Measurements from ENCODE around the gene UGT1A10.

The UGT1A10 gene

GRCh38 chr2:233758849-233759248 is 122.6 kb downstream of the UGT1A10 start:
- DNase-seq (ENCODE audit: low spot score): no peak
- in situ Hi-C loops (cut with MboI; ENCODE audit: low sequenced_read_pairs, unreplicated experiment): no loop called here
- TF ChIP-seq CTCF (IDR thresholded peaks at IDR 0.05; ENCODE audit: borderline replicate concordance, control extremely low read depth, extremely low read depth, insufficient read depth, missing control alignments): no peak

- in situ Hi-C loops (cut with MboI; ENCODE audit: low sequenced_read_pairs, unreplicated experiment): no loop called here
- no peak for DNase-seq (ENCODE audit: low spot score)
- no peak for TF ChIP-seq CTCF (IDR thresholded peaks at IDR 0.05; ENCODE audit: borderline replicate concordance, control extremely low read depth, extremely low read depth, insufficient read depth, missing control alignments)
Observed at GRCh38 chr2:233760043-233760442, 123.8 kb downstream of the UGT1A10 start, which contains the start of gene UGT1A1. UGT1A1 (plus strand) TSS chr2:233760270; CDS start chr2:233760288, 18 bp downstream.

GRCh38 chr2:233761040-233761769 is 125.0 kb downstream of the UGT1A10 start:
- in situ Hi-C loops (cut with MboI; ENCODE audit: low sequenced_read_pairs, unreplicated experiment): no loop called here
- DNase-seq (ENCODE audit: low spot score): no peak
- TF ChIP-seq CTCF (IDR thresholded peaks at IDR 0.05; ENCODE audit: borderline replicate concordance, control extremely low read depth, extremely low read depth, insufficient read depth, missing control alignments): no peak

GRCh38 chr2:233764264-233764663 is 128.0 kb downstream of the UGT1A10 start:
- in situ Hi-C loops (cut with MboI; ENCODE audit: low sequenced_read_pairs, unreplicated experiment): no loop called here
- no peak for DNase-seq (ENCODE audit: low spot score)
- TF ChIP-seq CTCF (IDR thresholded peaks at IDR 0.05; ENCODE audit: borderline replicate concordance, control extremely low read depth, extremely low read depth, insufficient read depth, missing control alignments): no peak

- no peak for TF ChIP-seq CTCF (IDR thresholded peaks at IDR 0.05; ENCODE audit: borderline replicate concordance, control extremely low read depth, extremely low read depth, insufficient read depth, missing control alignments)
- no peak for DNase-seq (ENCODE audit: low spot score)
- in situ Hi-C loops (cut with MboI; ENCODE audit: low sequenced_read_pairs, unreplicated experiment): no loop called here
Observed at GRCh38 chr2:233764761-233765160, 128.5 kb downstream of the UGT1A10 start.

GRCh38 chr2:233766416-233766815 is 130.2 kb downstream of the UGT1A10 start:
- TF ChIP-seq CTCF (IDR thresholded peaks at IDR 0.05; ENCODE audit: borderline replicate concordance, control extremely low read depth, extremely low read depth, insufficient read depth, missing control alignments): no peak
- no peak for DNase-seq (ENCODE audit: low spot score)
- in situ Hi-C loops (cut with MboI; ENCODE audit: low sequenced_read_pairs, unreplicated experiment): no loop called here
